H1 (cell line): Measurements from ENCODE around the gene LAMC3.

Experiments used
- TCF12 ChIP-seq: IDR thresholded peaks from 2 replicates; pipeline ENCODE4 v1.6.1; 2011; ENCODE audit warnings: low read depth, mild to moderate bottlenecking, low read length
- TF ChIP-seq, protein P1 (sequence below): IDR thresholded peaks from 2 replicates; pipeline ENCODE4 v1.6.1; 2012; ENCODE audit warnings: inconsistent platforms

- TF ChIP-seq, protein P1, sequence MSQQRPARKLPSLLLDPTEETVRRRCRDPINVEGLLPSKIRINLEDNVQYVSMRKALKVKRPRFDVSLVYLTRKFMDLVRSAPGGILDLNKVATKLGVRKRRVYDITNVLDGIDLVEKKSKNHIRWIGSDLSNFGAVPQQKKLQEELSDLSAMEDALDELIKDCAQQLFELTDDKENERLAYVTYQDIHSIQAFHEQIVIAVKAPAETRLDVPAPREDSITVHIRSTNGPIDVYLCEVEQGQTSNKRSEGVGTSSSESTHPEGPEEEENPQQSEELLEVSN: no peak
- no peak for TF ChIP-seq TCF12
Measured at GRCh38 chr9:131113655-131114054, 104.7 kb downstream of the LAMC3 start.
